GM19035 (cell line): ENCODE data around the gene RBBP5.

Source experiments
- ATAC-seq: cut with Tn5 transposase; IDR thresholded peaks from one replicate; pipeline ENCODE4 v1.9.1; 2021; ENCODE audit not compliant: unreplicated experiment

Gene RBBP5

DNA sequence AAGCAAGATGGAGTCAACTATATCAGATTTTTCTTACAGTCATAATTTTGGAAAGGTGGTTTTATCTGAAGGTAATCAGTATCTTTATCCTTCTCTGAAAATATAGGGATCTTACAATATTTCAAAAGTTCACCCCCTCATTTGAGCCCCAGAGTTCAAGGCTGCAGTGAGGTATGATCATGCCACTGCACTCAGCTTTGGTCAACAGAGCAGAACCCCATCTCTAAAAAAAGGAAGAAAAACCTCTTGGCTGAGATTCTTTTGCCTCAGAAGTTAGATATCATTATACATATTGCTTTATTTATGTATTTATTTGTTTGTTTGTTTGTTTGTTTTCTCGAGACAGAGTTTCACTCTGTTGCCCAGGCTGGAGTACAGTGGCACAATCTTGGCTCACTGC is 11.5 kb upstream of the RBBP5 start:
- ATAC-seq, result no peak

DNA sequence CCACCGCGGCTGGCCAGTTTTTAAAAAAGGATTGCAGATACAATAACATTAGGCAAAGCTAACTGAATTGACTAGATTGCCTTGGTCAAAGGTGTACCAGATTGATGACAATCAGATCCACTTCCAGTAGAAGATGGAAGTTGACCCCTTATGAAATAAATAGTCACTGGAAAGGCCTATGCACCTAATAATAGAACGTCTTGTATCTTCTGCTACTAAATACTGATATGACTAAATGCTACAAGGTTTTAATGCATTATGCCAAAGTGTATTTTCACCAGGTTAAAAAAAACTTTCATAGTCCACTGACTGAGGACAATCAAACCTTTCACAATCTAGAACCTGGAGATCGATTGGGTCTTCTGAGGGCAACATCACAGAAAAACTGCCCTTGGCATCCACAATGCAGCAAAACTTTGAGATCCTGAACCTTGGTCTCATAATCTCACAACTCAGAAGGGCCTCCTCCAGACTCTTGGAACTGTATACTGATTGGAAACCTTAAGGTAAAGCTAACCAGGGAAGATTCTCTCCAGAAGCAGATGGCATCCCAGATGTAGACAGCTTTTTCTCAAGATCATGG is 7.8 kb upstream of the RBBP5 start:
- no peak for ATAC-seq

DNA sequence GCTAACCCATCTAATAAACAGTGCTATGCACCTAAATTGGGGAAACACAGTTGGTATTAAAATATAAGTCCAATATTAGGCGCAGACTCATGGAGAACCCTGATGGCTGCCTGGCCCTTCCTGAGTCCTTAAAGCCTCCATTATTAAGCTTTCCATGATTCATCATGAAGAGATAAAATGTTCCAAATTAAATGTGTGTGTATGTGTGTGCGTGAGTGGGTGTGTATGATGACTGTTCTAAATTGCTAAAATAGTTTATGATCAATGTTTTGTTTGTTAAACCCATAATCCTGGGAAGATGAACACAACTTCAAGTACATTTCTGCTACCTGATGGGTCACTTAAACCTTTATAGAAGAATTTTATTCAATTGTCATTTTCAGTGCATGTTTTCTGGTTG is 6.3 kb upstream of the RBBP5 start:
- ATAC-seq, result no peak

- no peak for ATAC-seq
These were observed 5.9 kb upstream of the RBBP5 start for GRCh38 chr1:205127646-205128045.

- no peak for ATAC-seq
These were observed 2.9 kb upstream of the RBBP5 start for GRCh38 chr1:205124726-205125125.

DNA sequence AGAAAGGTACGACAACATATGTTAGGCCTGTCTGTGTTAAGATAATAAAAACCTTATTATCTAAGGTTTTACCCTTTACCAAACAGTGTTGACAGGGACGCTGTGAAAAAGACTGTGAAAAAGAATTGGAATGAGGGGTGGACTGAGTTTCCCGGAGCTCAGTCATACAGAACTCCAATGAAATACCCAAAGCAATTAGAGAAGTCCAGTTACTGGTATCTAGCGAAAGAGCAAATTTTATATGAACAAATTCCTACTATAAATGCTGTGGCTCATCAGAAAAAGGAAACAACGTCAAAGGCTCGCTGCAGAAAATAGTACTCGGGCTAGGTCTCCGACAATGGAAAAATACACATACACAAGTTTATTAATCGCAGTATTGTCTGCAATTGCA is 708 bp upstream of the RBBP5 start:
- no peak for ATAC-seq

GRCh38 chr1:205118752-205119151 is 3.0 kb downstream of the RBBP5 start:
- no peak for ATAC-seq

GRCh38 chr1:205111354-205111753 is 10.4 kb downstream of the RBBP5 start:
- ATAC-seq, result no peak

DNA sequence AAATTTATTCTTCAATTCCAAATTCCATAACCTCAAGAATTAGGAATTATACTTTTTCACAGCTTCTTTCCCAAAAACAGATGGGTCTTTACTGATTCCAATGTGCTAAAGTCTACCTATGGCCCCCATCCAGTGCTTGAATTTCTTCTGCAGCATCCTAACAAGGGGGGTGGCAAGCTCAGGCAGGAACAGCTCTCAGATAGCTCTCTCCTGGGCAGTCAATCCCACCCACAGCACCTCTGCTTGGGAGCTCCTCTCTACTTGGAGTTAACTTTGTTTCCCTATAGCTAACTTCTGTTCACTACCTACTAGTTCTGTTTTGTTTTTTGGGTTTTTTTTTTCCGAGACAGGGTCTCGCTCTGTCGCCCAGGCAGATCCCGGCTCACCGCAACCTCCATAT is 12.1 kb downstream of the RBBP5 start:
- no peak for ATAC-seq

DNA sequence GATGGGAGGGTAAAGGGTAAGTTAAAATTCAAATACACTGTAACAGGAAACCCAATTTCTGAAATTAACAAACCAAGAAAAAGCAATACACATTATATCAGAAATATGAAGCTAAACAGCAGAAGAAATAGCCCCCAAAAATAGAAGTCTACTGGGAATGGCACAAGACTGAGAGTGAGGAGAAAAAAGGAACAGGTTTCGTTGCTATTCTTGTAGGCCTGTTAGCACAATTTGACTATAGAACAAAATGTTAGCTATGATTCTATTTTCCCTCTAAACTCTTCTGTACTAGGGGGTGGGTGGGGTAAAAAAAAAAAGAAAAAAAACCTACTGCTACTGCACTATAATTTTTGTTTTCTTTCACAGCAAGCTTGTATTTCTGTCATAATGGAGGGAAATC is 12.5 kb downstream of the RBBP5 start:
- ATAC-seq, result no peak

DNA sequence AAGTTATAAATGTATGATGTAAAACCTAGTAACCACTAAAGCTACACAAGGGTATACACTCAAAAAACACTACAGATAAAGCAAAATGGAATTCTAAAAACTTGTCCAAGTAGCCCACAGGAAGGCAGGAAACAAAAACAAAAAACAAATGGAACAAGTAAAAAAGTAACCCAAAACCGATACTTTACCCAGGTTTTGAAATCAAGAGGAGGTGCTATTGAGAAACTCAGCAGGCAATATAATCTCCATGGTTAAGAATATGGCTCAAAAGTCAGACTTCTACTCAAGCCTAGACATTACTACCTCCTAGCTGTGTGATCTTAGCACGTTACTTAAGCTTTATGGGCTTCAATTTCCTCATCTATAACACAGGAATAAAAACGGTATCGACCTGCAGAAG is 13.3 kb downstream of the RBBP5 start:
- ATAC-seq, result no peak

DNA sequence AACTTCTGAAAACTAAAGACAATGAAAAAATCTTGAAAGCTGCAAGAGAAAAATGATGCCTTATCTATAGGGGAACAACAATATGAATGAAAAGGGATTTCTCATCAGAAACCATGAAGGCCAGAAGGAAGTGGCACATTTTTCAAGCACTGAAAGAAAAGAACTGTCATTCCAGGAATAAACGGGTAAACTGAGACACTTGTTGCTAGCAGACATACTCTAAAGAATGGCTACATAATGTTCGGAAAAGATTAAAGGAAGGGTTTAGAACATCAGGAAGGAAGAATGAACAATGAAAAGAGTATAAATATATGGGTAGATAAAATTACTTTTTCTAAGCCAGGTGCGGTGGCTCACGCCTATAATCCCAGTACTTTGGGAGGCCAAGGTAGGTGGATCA is 14.5 kb downstream of the RBBP5 start:
- no peak for ATAC-seq

GRCh38 chr1:205102404-205102803 is 19.4 kb downstream of the RBBP5 start:
- no peak for ATAC-seq

DNA sequence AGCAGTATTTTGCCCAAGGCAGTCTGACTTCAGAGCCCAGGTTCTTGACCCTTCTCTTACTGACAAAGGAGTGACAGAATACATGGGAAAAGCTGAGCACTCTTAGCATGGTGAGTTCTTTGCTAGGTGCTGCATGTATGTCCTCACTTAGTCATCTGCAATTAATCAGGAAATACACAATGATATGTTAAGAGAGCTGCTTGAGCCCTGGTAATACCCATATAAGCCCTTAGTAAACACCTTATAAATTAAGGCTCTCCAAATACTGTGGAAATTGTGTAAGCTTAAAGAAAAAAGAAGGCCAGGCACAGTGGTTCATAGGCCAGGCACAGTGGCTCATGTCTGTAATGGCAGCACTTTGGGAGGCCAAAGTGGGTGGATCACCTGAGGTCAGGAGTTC is 23.5 kb downstream of the RBBP5 start:
- no peak for ATAC-seq

- ATAC-seq, result no peak
These were observed 26.4 kb downstream of the RBBP5 start for GRCh38 chr1:205095422-205095821.

DNA sequence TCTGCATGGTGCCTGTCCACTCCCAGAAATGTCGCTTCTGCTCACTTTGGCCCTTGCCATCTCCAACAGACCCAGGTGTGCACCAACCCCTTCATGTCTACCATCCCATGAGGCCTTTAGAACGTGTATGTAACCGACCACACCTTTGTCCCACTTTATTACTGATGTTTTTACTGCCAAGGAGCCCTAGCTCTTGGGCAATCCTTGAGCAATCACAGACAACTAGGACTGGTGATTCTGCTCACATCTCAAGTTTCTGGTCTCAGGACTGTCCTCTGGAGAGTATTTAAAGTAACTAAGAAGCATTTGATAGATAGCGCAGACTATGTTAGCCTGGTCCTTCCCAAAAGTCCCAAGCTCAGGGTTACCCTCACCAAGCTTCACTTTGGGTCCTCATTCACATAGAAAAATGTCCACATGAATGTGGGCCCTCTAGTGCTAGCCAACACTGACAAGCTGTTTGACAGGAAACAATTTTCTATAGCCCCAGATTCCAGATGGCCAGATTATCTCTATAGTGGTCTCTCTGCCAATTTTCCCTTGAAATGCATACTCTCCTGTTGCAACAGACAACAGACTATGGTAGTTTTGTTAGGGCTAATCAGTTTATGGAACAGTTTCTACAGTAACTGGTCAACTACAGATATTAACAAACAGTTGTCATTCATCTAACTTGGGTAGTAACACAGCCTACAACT is 30.6 kb downstream of the RBBP5 start:
- ATAC-seq, result no peak

DNA sequence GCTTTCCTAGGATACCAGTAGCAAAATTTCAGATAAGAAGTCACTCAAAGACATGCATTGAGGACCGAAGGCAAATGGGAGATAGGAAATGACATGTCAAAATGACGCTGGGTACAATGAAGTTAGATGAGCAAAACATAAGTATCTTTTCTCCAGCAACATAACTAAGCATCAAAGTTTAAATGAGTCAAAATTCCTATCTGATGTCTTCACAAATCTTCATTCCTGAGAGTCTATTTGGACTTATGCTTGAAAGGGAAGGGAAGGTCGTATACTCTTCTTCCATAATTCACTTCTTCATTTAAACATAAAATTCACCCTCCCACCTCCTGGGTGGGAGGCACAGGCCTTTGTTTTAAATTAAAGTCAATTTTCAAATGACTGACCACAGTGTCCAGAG is 33.4 kb downstream of the RBBP5 start:
- no peak for ATAC-seq

GRCh38 chr1:205084360-205084759 is 37.4 kb downstream of the RBBP5 start, which contains the start of gene TMEM81:
TMEM81 (minus strand) TSS chr1:205084460; CDS start chr1:205084320, 140 bp downstream.
- ATAC-seq, result no peak

DNA sequence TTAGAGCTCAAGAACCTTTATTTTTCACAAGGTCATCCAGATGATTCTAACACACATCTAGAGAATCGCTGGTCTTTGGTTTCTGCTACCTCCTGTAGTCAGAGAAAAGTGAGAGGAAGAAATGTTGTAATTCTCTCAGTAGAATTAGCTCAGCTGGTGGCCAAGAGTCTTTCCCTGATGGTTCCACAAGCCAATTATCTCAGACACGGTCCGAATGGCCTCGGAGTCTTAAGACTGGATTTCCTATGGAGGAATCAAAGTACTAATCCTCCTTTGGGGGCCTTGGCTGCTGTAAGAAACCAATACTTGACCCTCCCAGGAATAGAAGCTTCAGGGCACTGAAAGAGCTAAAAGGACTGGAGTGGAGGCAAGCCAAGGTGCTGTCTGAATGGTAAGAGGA is 39.3 kb downstream of the RBBP5 start:
- ATAC-seq, result no peak

- ATAC-seq, result no peak
These were observed 43.9 kb downstream of the RBBP5 start for GRCh38 chr1:205077934-205078311.

- ATAC-seq, result no peak
These were observed 44.4 kb downstream of the RBBP5 start for GRCh38 chr1:205077158-205077933.

- no peak for ATAC-seq
These were observed 45.5 kb downstream of the RBBP5 start for GRCh38 chr1:205076245-205076761.
